ENCODE data around the gene TMEM109.
"Not testable (repeated sequence)": the region's sequence is repeated elsewhere in the genome, so short reads cannot be mapped to it uniquely, and the experiment has no call there.

Gene TMEM109

DNA sequence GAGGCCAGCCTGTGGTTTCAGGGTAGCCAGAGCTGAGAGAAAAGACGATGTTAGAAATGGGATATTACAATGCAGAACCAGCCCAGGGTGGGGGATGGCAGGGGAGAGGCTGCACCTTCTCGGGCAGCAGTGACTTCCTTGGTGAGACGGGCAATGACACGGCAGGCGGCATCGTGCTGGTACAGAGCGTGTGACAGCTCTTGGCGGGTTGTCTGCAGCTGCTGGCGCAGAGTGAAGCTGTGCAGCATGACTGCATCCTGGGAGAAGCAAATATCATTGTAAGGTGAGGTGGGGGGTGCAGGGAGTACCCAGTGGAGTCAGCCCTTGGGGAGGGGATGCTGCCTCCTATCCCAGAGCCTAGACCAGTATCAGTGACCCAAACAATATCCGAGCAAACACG is 11.3 kb upstream of the TMEM109 start:
- no peak for DNase-seq (ENCODE audit: low spot score)
- TF ChIP-seq CTCF (conservative IDR thresholded peaks at IDR 0.05; ENCODE audit: low read depth): no peak
- POLR2A ChIA-PET (ENCODE audit: low non-redundant PET): no interaction called here
- H3K27ac ChIP-seq: no peak overlapping the region
- CTCF ChIA-PET: interaction anchor here (0.5 to 1.6 kb wide), 2 partner anchors 127 to 391 kb away, joined by 4 to 5 read pairs; no protein-coding TSS in a partner anchor

DNA sequence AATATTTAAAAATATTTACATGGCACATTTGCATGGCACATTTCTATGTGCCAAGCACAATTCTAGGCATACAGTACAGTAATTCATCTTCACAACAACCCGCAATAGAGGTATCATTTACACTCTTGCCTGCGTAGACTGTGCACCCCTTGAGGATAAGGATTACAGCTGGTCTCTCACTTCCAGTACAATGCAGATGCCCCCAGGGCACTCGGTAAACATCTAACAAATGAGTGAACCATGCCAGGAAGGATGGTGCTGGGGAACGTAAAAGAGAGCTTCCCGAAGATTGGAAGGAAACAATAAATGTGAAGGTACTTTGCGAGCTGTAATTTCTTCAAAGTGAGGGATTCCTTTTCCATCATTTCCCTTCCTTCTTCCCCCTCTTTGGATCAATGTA is 8.9 kb upstream of the TMEM109 start:
- ChIA-PET POLR2A (ENCODE audit: low non-redundant PET) (no interaction called here), CTCF (interaction anchor here (0.6 to 1.6 kb wide), 4 partner anchors 33 to 88 kb away, joined by 3 to 5 read pairs (median 4); no protein-coding TSS in a partner anchor)
- DNase-seq (ENCODE audit: low spot score): no peak
- TF ChIP-seq CTCF (conservative IDR thresholded peaks at IDR 0.05; ENCODE audit: low read depth): no peak
- no peak overlapping the region for H3K27ac ChIP-seq

GRCh38 chr11:60905551-60906113 is 8.3 kb upstream of the TMEM109 start:
- TF ChIP-seq CTCF (conservative IDR thresholded peaks at IDR 0.05; ENCODE audit: low read depth): no peak
- peak overlapping the region; percentile 97 for H3K27ac ChIP-seq
- DNase-seq (ENCODE audit: low spot score): peak; percentile 67
- POLR2A ChIA-PET (ENCODE audit: low non-redundant PET): interaction anchor here (0.8 kb wide), 1 partner anchor 10 kb away, joined by 4 read pairs; no protein-coding TSS in a partner anchor
- CTCF ChIA-PET: interaction anchor here (1.6 kb wide), 1 partner anchor 74 kb away, joined by 5 read pairs; no protein-coding TSS in a partner anchor

GRCh38 chr11:60906132-60906972 is 7.6 kb upstream of the TMEM109 start, which contains the start of gene PRPF19:
PRPF19 (minus strand) TSS chr11:60906585; CDS start chr11:60906382, 203 bp downstream.
- peak; percentile 97 for DNase-seq (ENCODE audit: low spot score)
- H3K27ac ChIP-seq: peak within 1 kb of the TSS; percentile 97
- CTCF ChIA-PET: interaction anchor here (1.6 kb wide), 1 partner anchor 75 kb away, joined by 5 read pairs; no protein-coding TSS in a partner anchor
- POLR2A ChIA-PET (ENCODE audit: low non-redundant PET): interaction anchor here (0.8 kb wide), 1 partner anchor 9 kb away, joined by 4 read pairs; no protein-coding TSS in a partner anchor
- TF ChIP-seq CTCF (conservative IDR thresholded peaks at IDR 0.05; ENCODE audit: low read depth): no peak

DNA sequence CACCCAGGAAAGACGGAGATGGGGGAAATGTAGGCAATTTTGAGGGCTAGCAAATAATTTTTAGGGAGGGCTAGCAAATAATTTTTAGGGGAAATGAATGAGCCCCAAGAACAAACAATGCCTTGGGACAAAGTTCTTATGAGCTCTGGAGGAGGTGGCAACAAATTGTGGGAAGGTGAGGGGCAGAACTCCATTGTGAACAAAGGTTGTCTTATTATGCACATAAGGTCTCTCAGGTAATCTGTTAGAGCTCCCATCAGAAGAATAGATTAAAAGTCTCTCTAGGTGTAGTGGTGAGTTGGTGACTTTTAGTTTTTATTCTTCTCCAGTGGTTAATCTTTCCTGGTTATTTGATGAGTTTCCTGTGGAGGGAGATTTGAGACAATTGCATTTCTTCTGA is 5.2 kb upstream of the TMEM109 start:
- CTCF ChIA-PET: no interaction called here
- POLR2A ChIA-PET (ENCODE audit: low non-redundant PET): no interaction called here
- TF ChIP-seq CTCF (conservative IDR thresholded peaks at IDR 0.05; ENCODE audit: low read depth): no peak
- no peak for DNase-seq (ENCODE audit: low spot score)
- no peak overlapping the region for H3K27ac ChIP-seq

- H3K27ac ChIP-seq; POLR2A ChIA-PET (ENCODE audit: low non-redundant PET); CTCF ChIA-PET; DNase-seq (ENCODE audit: low spot score): not testable (repeated sequence)
Measured at GRCh38 chr11:60909680-60910280, 4.2 kb upstream of the TMEM109 start.

Measured in RWPE1 (cell line).